ENCODE measurements around the gene FOXO3.

GRCh38 chr6:108677894-108678293 is 117.2 kb downstream of the FOXO3 start:
- no peak for TF ChIP-seq CTCF (IDR thresholded peaks at IDR 0.05)
- no peak for TF ChIP-seq POLR2A (IDR thresholded peaks at IDR 0.05)
- TF ChIP-seq EP300 (IDR thresholded peaks at IDR 0.05) = no peak
